SK-MEL-5 (cell line): ENCODE measurements around the gene SLC8A1. TPM values are rescaled to one million over a fixed set of nuclear protein-coding genes. Genes with fewer than 3 reads are reported as not detected.
A peak's percentile ranks its signal among the peaks of the same experiment; 100 is the strongest.

Experiments
- DNase-seq: peaks from one replicate; pipeline ENCODE4 v3.0.0-alpha.2; 2016; ENCODE audit warnings: low read depth, low spot score
- in situ Hi-C: cut with HindIII; loops from 2 replicates; pipeline ENCODE4 v1.10.0; 2016; ENCODE audit warnings: low sequenced_read_pairs, high pct_unique_total_duplicates, low pct_unique_long_range_greater_than_20kb
- total RNA-seq: library from RNA; depleted of rRNA; stranded (reverse); fragments of >200 nt; shearing (Covaris generic); gene quantifications from 2 replicates; pipeline ENCODE4 v1.2.3, GENCODE V29; 2014

Gene SLC8A1
- total RNA-seq, 1 experiment from 2014 or later: 40.7 TPM

GRCh38 chr2:40466935-40467572 is 15.2 kb upstream of the SLC8A1 start:
- no peak for DNase-seq
- in situ Hi-C loops: no loop called here

- no peak for DNase-seq
- in situ Hi-C loops: no loop called here
Observed at GRCh38 chr2:40466332-40466906, 14.5 kb upstream of the SLC8A1 start.

- in situ Hi-C loops: no loop called here
Observed at GRCh38 chr2:40463112-40463511, 11.2 kb upstream of the SLC8A1 start.

GRCh38 chr2:40458271-40458794 is 6.4 kb upstream of the SLC8A1 start:
- no peak for DNase-seq
- in situ Hi-C loops: no loop called here

More at GRCh38 chr2:40463112-40463511, 11.2 kb upstream of the SLC8A1 start:
- DNase-seq: no peak

GRCh38 chr2:40457837-40458236 is 5.9 kb upstream of the SLC8A1 start:
- no peak for DNase-seq
- in situ Hi-C loops: no loop called here

GRCh38 chr2:40457366-40457765 is 5.5 kb upstream of the SLC8A1 start:
- DNase-seq: no peak
- in situ Hi-C loops: no loop called here

- in situ Hi-C loops: no loop called here
Observed at GRCh38 chr2:40456926-40457325, 5.0 kb upstream of the SLC8A1 start.

GRCh38 chr2:40455661-40456060 is 3.8 kb upstream of the SLC8A1 start:
- in situ Hi-C loops: no loop called here
- DNase-seq: no peak

More at GRCh38 chr2:40456926-40457325, 5.0 kb upstream of the SLC8A1 start:
- no peak for DNase-seq

- no peak for DNase-seq
- in situ Hi-C loops: no loop called here
Observed at GRCh38 chr2:40454321-40454720, 2.4 kb upstream of the SLC8A1 start.

- in situ Hi-C loops: no loop called here
- DNase-seq: no peak
Observed at GRCh38 chr2:40452786-40453185, 896 bp upstream of the SLC8A1 start.

- DNase-seq: peak; percentile 75
- in situ Hi-C loops: no loop called here
Observed at GRCh38 chr2:40450796-40451430, 977 bp downstream of the SLC8A1 start.

- in situ Hi-C loops: no loop called here
- peak; percentile 56 for DNase-seq
Observed at GRCh38 chr2:40450066-40450795, 1.7 kb downstream of the SLC8A1 start.

- in situ Hi-C loops: no loop called here
- peak; percentile 86 for DNase-seq
Observed at GRCh38 chr2:40448476-40449079, 3.3 kb downstream of the SLC8A1 start.

GRCh38 chr2:40445467-40445866 is 6.4 kb downstream of the SLC8A1 start:
- in situ Hi-C loops: no loop called here
- no peak for DNase-seq

GRCh38 chr2:40440835-40441234 is 11.1 kb downstream of the SLC8A1 start:
- in situ Hi-C loops: no loop called here
- no peak for DNase-seq

- in situ Hi-C loops: no loop called here
Observed at GRCh38 chr2:40439473-40439872, 12.4 kb downstream of the SLC8A1 start.

GRCh38 chr2:40436093-40436475 is 15.8 kb downstream of the SLC8A1 start:
- in situ Hi-C loops: no loop called here
- no peak for DNase-seq

More at GRCh38 chr2:40439473-40439872, 12.4 kb downstream of the SLC8A1 start:
- DNase-seq: no peak
